ENCODE results near the gene RACGAP1. TPM values are rescaled to one million over a fixed set of nuclear protein-coding genes. Genes with fewer than 3 reads are reported as not detected.

RACGAP1 gene
- total RNA-seq, 2 donors from 2014 or later, result 2.6 to 3.3 TPM

- Histone ChIP-seq H3K4me3 (peak overlapping the region; percentile 41 to 66), H3K9me3 (no peaks in the 10 kb centered on the region), H3K27ac (no peak overlapping the region), H3K27me3 (no peaks in the 10 kb centered on the region), H3K4me1 (peaks cover 0 to 24% of the 10 kb centered on the region in 2 donors), H3K36me3 (no peaks in the 10 kb centered on the region)
- DNase-seq (ENCODE audit: low spot score), result no peak
- TF ChIP-seq CTCF (IDR thresholded peaks at IDR 0.05), result no peak
Measured at GRCh38 chr12:50057896-50058670, 32.8 kb upstream of the RACGAP1 start.

DNA sequence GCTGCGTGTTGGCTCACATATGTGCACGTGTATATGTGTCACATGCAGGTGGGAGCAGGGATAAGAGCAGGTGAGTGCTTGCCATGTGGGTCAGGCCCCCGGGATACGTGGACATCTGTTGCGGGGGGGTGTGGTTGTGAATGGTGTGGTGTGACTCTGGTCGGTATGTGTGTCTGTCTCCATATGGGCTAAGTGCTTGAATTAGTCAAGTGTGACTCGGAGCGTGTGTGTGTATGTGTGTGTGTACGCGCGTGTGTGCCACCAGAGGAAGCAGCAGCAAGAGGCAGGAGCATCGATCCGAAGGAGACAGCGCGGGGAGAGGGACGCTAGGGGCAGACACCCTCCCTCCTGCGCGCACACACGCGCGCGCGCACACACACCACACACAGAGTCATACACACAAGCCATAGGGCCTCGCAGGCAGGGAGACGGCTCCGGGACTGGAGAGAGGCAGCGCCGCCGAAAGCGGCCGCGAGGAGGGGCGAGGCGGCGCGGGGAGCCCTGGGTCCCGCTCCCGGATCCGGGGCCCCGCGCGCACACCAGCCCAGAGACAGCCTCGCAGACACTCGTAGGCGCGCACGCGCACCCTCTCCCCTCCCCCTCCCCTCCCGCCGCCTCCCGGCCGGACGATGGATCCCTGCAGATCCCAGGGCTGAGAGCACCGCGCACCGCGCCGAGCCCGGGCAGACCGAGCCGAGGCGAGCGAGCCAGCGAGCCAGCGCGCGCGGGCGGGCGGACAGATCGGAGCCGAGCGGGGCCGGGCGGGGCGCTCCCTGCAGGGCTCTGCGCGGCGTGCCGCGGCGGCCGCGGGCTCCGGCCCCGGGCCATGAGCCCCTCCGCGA lies 31.9 kb upstream of the RACGAP1 start, which contains the start of gene ASIC1:
ASIC1 (plus strand) TSS at position 597 of the 842 bp plus-strand sequence. CDS start 1,171 bp downstream, outside the sequence.
- no peak for DNase-seq (ENCODE audit: low spot score)
- no peaks in the 10 kb centered on the region for H3K27me3 ChIP-seq
- peak within 1 kb of the TSS; percentile 41 to 66 for H3K4me3 ChIP-seq
- peaks cover 0 to 18% of the 10 kb centered on the region in 2 donors for H3K4me1 ChIP-seq
- peak in 1 of 2 donors; percentile 35 for TF ChIP-seq CTCF (IDR thresholded peaks at IDR 0.05)
- H3K9me3 ChIP-seq, result no peaks in the 10 kb centered on the region
- H3K27ac ChIP-seq, result peak within 1 kb of the TSS; percentile 9 to 46
- H3K36me3 ChIP-seq, result no peaks in the 10 kb centered on the region

GRCh38 chr12:50056639-50056976 lies 31.3 kb upstream of the RACGAP1 start:
- Histone ChIP-seq H3K27me3 (no peaks in the 10 kb centered on the region), H3K4me1 (peaks cover 0 to 18% of the 10 kb centered on the region in 2 donors), H3K36me3 (no peaks in the 10 kb centered on the region), H3K27ac (no peak overlapping the region), H3K4me3 (peak overlapping the region in 1 of 2 donors; percentile 66), H3K9me3 (no peaks in the 10 kb centered on the region)
- no peak for TF ChIP-seq CTCF (IDR thresholded peaks at IDR 0.05)
- DNase-seq (ENCODE audit: low spot score), result no peak

DNA sequence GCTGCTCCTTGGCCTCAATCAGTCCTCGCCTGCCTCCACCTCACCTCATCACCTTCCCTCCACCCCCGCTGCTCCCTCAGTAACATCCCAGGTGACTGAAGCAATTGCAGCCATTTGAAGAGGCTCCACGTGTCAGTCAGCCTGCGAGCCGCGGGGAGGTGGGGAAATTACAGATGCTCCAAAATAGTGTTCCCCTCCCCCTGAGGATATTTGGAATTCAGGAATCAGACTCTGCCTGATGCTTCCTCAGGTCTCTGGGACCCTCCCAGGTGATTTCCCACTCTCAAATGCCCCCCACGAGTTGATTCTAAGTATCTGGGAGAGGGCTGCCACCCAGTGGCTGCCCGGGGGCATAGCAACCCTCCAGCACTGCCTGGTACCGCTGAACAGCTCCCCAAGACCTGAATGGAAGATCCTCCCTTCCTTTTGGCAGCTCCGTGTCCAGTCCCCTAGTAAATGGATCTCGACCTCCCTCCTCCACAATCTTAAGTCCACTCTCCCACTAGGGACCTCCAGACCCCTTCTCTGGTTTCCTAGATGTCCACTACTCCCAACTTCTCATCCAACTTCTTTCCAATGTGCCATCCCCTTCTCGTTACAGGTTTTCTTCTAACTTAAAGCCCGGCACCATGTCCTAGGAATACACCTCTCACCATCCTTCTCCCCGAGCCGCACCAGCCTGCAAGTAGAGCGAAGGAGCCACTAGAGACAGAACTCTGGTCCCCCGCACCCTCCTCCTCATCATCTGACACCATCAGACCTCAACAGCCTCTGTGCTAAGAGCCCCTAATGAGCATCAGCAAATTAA lies 30.7 kb upstream of the RACGAP1 start:
- TF ChIP-seq CTCF (IDR thresholded peaks at IDR 0.05), result peak; percentile 92 to 98
- H3K36me3 ChIP-seq, result no peaks in the 10 kb centered on the region
- no peak overlapping the region for H3K27ac ChIP-seq
- no peaks in the 10 kb centered on the region for H3K27me3 ChIP-seq
- H3K4me1 ChIP-seq, result peaks cover 0 to 20% of the 10 kb centered on the region in 2 donors
- H3K4me3 ChIP-seq, result no peak overlapping the region
- DNase-seq (ENCODE audit: low spot score), result no peak
- no peaks in the 10 kb centered on the region for H3K9me3 ChIP-seq

DNA sequence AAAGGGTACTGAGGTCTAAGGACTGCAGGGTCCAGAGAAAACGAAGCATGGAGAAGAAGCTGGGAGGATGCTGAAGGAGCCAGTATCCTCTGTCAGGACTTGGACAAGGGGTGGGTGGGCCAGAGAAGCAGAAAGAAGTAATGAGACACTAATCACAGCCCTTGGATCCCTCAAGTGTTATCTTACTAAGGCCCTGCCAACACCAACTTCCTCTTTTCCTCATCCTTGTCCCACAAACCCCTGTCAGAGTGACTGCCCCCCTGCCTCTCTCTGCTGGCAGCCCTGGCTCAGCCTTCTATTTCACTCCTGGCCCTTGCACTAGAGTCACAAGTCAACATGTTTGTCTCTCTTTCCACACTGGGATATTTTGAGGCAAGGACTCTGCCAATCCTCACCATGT lies 28.3 kb upstream of the RACGAP1 start:
- TF ChIP-seq CTCF (IDR thresholded peaks at IDR 0.05), result no peak
- Histone ChIP-seq H3K4me1 (peaks cover 0 to 34% of the 10 kb centered on the region in 2 donors), H3K27me3 (no peaks in the 10 kb centered on the region), H3K4me3 (no peak overlapping the region), H3K36me3 (no peaks in the 10 kb centered on the region), H3K9me3 (no peaks in the 10 kb centered on the region), H3K27ac (no peak overlapping the region)
- DNase-seq (ENCODE audit: low spot score), result no peak
